ENCODE results near the gene KRT36. TPM values are rescaled to one million over a fixed set of nuclear protein-coding genes. Genes with fewer than 3 reads are reported as not detected.

Gene KRT36
- total and polyA plus RNA-seq, 2 of the 8 experiments (the other 6 are each of a cell fraction or from before 2014, with no cell fraction given) = not detected

GRCh38 chr17:41464173-41464572, 25.5 kb downstream of the KRT36 start (continued):
- TF ChIP-seq, protein P1, sequence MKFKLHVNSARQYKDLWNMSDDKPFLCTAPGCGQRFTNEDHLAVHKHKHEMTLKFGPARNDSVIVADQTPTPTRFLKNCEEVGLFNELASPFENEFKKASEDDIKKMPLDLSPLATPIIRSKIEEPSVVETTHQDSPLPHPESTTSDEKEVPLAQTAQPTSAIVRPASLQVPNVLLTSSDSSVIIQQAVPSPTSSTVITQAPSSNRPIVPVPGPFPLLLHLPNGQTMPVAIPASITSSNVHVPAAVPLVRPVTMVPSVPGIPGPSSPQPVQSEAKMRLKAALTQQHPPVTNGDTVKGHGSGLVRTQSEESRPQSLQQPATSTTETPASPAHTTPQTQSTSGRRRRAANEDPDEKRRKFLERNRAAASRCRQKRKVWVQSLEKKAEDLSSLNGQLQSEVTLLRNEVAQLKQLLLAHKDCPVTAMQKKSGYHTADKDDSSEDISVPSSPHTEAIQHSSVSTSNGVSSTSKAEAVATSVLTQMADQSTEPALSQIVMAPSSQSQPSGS (IDR thresholded peaks at IDR 0.05; ENCODE audit: low read length) = no peak
- TF ChIP-seq CTBP2 (IDR thresholded peaks at IDR 0.05; ENCODE audit: borderline replicate concordance, insufficient read depth, insufficient read length, low read length) (no peak), PHF8 (conservative IDR thresholded peaks at IDR 0.05; ENCODE audit: low read depth, low read length) (no peak), SP4 (IDR thresholded peaks at IDR 0.05; ENCODE audit: low read length) (no peak), NRF1 (IDR thresholded peaks at IDR 0.05; ENCODE audit: low read depth, low read length) (no peak), JUN (IDR thresholded peaks at IDR 0.05; ENCODE audit: low read depth, low read length) (no peak)
